ENCODE results near the gene HIRA. TPM values are rescaled to one million over a fixed set of nuclear protein-coding genes. Genes with fewer than 3 reads are reported as not detected.

HIRA gene
- total RNA-seq, 1 experiment from 2014 or later, result 23.8 TPM

GRCh38 chr22:19477321-19478044, 46.0 kb upstream of the HIRA start:
- intact Hi-C loops (cut with micrococcal nuclease; ENCODE audit: unreplicated experiment), result no loop called here

GRCh38 chr22:19476023-19476422, 44.5 kb upstream of the HIRA start:
- no TSS peak for BruUV-seq (replicated peaks)
- ChIA-PET POLR2A (no interaction called here), CTCF (no interaction called here)
- in situ Hi-C loops (cut with HindIII; ENCODE audit: low pct_unique_long_range_greater_than_20kb, low sequenced_read_pairs) (no loop called here), intact Hi-C loops (cut with micrococcal nuclease; ENCODE audit: unreplicated experiment) (no loop called here)
- Histone ChIP-seq H3K4me1 (ENCODE audit: control insufficient read depth, insufficient read depth, low read length) (peaks cover 3% of the 10 kb centered on the region; the same call in 1 of the 2 replicates), H3K27ac (ENCODE audit: low read length) (no peak overlapping the region), H3K36me3 (ENCODE audit: control insufficient read depth, insufficient read depth, low read length) (peaks cover 6% of the 10 kb centered on the region), H3K9me3 (ENCODE audit: control insufficient read depth, insufficient read depth, low read depth, low read length) (no peaks in the 10 kb centered on the region), H3K27me3 (ENCODE audit: control insufficient read depth, insufficient read depth, low read length) (no peaks in the 10 kb centered on the region), H3K4me3 (ENCODE audit: low read depth in 2 of 2, low read length in 2 of 2) (no peak overlapping the region)
- DNase-seq (ENCODE audit: low read depth, low spot score) (no peak), ATAC-seq (no peak)
- TF ChIP-seq REST (IDR thresholded peaks at IDR 0.05; ENCODE audit: insufficient read depth in 1 of 2, low read depth in 2 of 2, low read length in 1 of 2) (no peak), TCF7L2 (IDR thresholded peaks at IDR 0.05; ENCODE audit: low read depth, low read length) (no peak), SIN3A (IDR thresholded peaks at IDR 0.05; ENCODE audit: borderline replicate concordance, insufficient read depth, low read depth, low read length) (no peak), POLR2AphosphoS5 (IDR thresholded peaks at IDR 0.05; ENCODE audit: low read depth, low read length) (no peak), CTCF (IDR thresholded peaks at IDR 0.05) (no peak)

More at GRCh38 chr22:19477321-19478044, 46.0 kb upstream of the HIRA start:
- no peak for ATAC-seq
- ChIA-PET CTCF (no interaction called here), POLR2A (interaction anchor here (0.6 kb wide), 1 partner anchor 160 kb away, joined by 4 read pairs; no protein-coding TSS in a partner anchor)
- H3K4me3 ChIP-seq (ENCODE audit: low read depth in 2 of 2, low read length in 2 of 2), result peak overlapping the region; percentile 89 to 93
- no peaks in the 10 kb centered on the region for H3K27me3 ChIP-seq (ENCODE audit: control insufficient read depth, insufficient read depth, low read length)
- in situ Hi-C loops (cut with HindIII; ENCODE audit: low pct_unique_long_range_greater_than_20kb, low sequenced_read_pairs), result no loop called here
- H3K9me3 ChIP-seq (ENCODE audit: control insufficient read depth, insufficient read depth, low read depth, low read length), result no peaks in the 10 kb centered on the region
- DNase-seq (ENCODE audit: low read depth, low spot score), result no peak
- peaks cover 3% of the 10 kb centered on the region; the same call in 1 of the 2 replicates for H3K4me1 ChIP-seq (ENCODE audit: control insufficient read depth, insufficient read depth, low read length)
- H3K36me3 ChIP-seq (ENCODE audit: control insufficient read depth, insufficient read depth, low read length), result peaks cover 3% of the 10 kb centered on the region
- BruUV-seq (replicated peaks), result no TSS peak
- H3K27ac ChIP-seq (ENCODE audit: low read length), result peak overlapping the region; percentile 100
- TF ChIP-seq TCF7L2 (IDR thresholded peaks at IDR 0.05; ENCODE audit: low read depth, low read length), result no peak
- TF ChIP-seq CTCF (IDR thresholded peaks at IDR 0.05), result no peak
- no peak for TF ChIP-seq POLR2AphosphoS5 (IDR thresholded peaks at IDR 0.05; ENCODE audit: low read depth, low read length)
- no peak for TF ChIP-seq REST (IDR thresholded peaks at IDR 0.05; ENCODE audit: insufficient read depth in 1 of 2, low read depth in 2 of 2, low read length in 1 of 2)
- no peak for TF ChIP-seq SIN3A (IDR thresholded peaks at IDR 0.05; ENCODE audit: borderline replicate concordance, insufficient read depth, low read depth, low read length)
